KOPT-K1 (cell line): Measurements from ENCODE around the gene STAT4.
"Not testable (repeated sequence)": the region's sequence is repeated elsewhere in the genome, so short reads cannot be mapped to it uniquely, and the experiment has no call there.

Source experiments
- H3K27ac ChIP-seq: fragments of 200-600 bp; sonication (generic); 2 replicates; pipeline ENCODE4 v1.5.1; 2016; ENCODE audit warnings: antibody characterized with exemption, mild to moderate bottlenecking, low read depth, low read length; ENCODE audit not compliant: poor library complexity, severe bottlenecking
- H3K36me3 ChIP-seq: fragments of 200-600 bp; sonication (generic); 2 replicates; pipeline ENCODE4 v1.5.1; 2017; ENCODE audit warnings: antibody characterized with exemption, mild to moderate bottlenecking, low read length, moderate library complexity; ENCODE audit not compliant: insufficient read depth
- H3K9me3 ChIP-seq: fragments of 200-600 bp; sonication (generic); 2 replicates; pipeline ENCODE4 v1.5.1; 2017; ENCODE audit warnings: antibody characterized with exemption, low read length, mild to moderate bottlenecking; ENCODE audit not compliant: insufficient read depth, poor library complexity, severe bottlenecking

Gene STAT4

GRCh38 chr2:191003405-191004309 is 147.1 kb downstream of the STAT4 start:
- H3K27ac ChIP-seq, result no peak overlapping the region
- peaks cover 100% of the 10 kb centered on the region for H3K36me3 ChIP-seq

DNA sequence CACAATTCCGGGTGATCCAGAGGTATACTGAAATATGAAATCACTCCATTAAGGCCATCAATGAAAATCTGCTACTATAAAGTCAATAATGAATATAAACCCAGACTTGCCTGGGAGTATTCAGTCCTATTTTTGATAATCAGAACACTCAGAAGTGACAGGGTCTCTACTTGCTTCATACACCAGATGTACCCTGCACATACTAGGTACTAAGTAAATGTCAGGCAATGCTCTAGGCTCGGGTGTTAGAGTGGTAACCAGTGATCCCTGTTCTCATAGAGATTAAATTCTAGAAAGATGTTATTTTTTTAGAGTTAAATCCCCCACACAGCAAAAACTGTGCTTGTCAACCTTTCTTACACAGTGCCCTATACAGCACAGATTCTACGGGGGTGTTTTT is 149.2 kb downstream of the STAT4 start:
- Histone ChIP-seq H3K36me3 (peaks cover 100% of the 10 kb centered on the region), H3K27ac (no peak overlapping the region)

More at GRCh38 chr2:191003405-191004309, 147.1 kb downstream of the STAT4 start:
- peaks cover 21% of the 10 kb centered on the region for H3K9me3 ChIP-seq

GRCh38 chr2:191001032-191001431 is 149.8 kb downstream of the STAT4 start:
- peaks cover 100% of the 10 kb centered on the region for H3K36me3 ChIP-seq
- H3K27ac ChIP-seq, result no peak overlapping the region
- peaks cover 21% of the 10 kb centered on the region for H3K9me3 ChIP-seq

More for the DNA sequence above, 149.2 kb downstream of the STAT4 start:
- H3K9me3 ChIP-seq, result peaks cover 21% of the 10 kb centered on the region

DNA sequence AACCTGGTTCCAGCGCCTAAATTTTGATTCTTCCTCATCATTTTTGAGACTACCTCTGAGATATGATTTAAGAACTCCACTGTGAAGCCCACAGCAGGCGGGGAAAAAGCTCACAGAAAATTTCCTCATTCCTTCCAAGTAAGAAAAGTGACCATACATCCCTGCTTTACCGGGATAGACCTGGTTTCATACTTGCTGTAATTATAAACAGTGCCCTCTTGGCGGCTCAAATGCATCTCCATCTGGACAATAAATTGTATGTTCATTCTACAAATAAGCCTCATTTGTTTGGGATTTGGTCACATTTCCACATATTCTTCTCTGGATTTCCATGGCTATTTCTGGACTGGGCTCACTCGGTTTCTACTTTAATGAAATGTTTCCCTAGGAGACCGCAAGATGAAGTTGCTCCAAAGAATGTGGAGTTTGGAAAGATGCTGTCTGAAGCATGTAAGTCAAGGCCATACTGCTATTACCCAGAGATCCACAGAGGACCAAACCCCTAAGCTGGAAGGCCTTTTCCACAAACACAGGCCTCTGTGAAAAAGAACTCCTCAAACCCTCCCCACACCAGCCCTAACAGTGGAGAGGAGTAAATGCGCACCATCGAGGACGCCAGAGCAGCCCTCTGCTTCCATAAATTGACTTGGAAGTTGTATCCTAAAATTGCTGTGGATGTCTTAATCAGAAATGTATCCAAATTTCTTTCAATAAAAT is 150.7 kb downstream of the STAT4 start:
- H3K9me3 ChIP-seq, result peaks cover 19% of the 10 kb centered on the region
- peaks cover 100% of the 10 kb centered on the region for H3K36me3 ChIP-seq

GRCh38 chr2:190999058-190999457 is 151.7 kb downstream of the STAT4 start:
- H3K27ac ChIP-seq, result no peak overlapping the region
- peaks cover 98% of the 10 kb centered on the region for H3K36me3 ChIP-seq
- H3K9me3 ChIP-seq, result peaks cover 8% of the 10 kb centered on the region

More for the DNA sequence above, 150.7 kb downstream of the STAT4 start:
- H3K27ac ChIP-seq, result no peak overlapping the region

GRCh38 chr2:190997526-190998113 is 153.2 kb downstream of the STAT4 start:
- Histone ChIP-seq H3K9me3 (no peaks in the 10 kb centered on the region), H3K27ac (no peak overlapping the region), H3K36me3 (peaks cover 98% of the 10 kb centered on the region)

DNA sequence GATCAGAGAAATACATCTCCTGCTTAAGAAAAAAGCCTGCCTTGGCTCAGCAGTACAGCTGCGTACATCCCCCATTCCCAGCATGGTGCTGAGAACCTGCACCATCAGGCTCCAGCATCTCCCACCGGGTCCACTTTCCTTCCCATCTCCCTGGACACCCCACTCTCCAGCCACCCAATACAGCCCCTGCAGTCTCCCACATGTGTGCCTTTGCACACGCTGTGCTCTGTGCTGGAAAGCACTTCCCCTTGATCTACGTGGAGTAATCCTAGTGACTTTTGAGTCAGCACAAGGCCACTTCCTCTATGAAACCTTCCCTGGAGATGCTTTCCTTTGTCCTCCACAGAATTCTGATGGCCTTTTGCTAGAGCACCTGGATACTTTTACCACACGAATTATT is 153.8 kb downstream of the STAT4 start:
- Histone ChIP-seq H3K36me3 (peaks cover 98% of the 10 kb centered on the region), H3K27ac (no peak overlapping the region), H3K9me3 (no peaks in the 10 kb centered on the region)

GRCh38 chr2:190996338-190996946 is 154.4 kb downstream of the STAT4 start:
- Histone ChIP-seq H3K36me3 (peaks cover 98% of the 10 kb centered on the region), H3K27ac (no peak overlapping the region)

DNA sequence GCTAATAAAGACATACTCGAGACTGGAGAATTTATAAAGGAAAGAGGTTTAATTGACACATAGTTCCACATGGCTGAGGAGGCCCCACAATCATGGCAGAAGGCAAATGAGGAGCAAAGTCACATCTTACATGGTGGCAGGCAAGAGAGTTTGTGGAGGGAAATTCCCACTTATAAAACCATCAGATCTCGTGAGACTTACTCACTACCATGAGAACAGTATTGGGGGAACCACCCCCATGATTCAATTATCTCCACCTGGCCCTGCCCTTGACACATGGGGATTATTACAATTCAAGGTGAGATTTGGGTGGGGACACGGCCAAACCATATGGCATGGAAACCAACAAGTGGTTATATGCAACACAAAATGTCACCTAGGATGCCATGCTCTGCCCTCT is 155.5 kb downstream of the STAT4 start:
- not testable (repeated sequence) for H3K9me3 ChIP-seq, H3K27ac ChIP-seq
- peaks cover 98% of the 10 kb centered on the region for H3K36me3 ChIP-seq

More at GRCh38 chr2:190996338-190996946, 154.4 kb downstream of the STAT4 start:
- no peaks in the 10 kb centered on the region for H3K9me3 ChIP-seq

- H3K27ac ChIP-seq, result no peak overlapping the region
- H3K36me3 ChIP-seq, result peaks cover 98% of the 10 kb centered on the region
- no peaks in the 10 kb centered on the region for H3K9me3 ChIP-seq
Measured at GRCh38 chr2:190994148-190994547, 156.6 kb downstream of the STAT4 start.

GRCh38 chr2:190993292-190993643 is 157.5 kb downstream of the STAT4 start:
- Histone ChIP-seq H3K36me3 (peaks cover 98% of the 10 kb centered on the region), H3K9me3 (no peaks in the 10 kb centered on the region), H3K27ac (no peak overlapping the region)

- H3K36me3 ChIP-seq, result peaks cover 98% of the 10 kb centered on the region
- H3K9me3 ChIP-seq, result no peaks in the 10 kb centered on the region
- no peak overlapping the region for H3K27ac ChIP-seq
Measured at GRCh38 chr2:190990132-190990531, 160.7 kb downstream of the STAT4 start.

DNA sequence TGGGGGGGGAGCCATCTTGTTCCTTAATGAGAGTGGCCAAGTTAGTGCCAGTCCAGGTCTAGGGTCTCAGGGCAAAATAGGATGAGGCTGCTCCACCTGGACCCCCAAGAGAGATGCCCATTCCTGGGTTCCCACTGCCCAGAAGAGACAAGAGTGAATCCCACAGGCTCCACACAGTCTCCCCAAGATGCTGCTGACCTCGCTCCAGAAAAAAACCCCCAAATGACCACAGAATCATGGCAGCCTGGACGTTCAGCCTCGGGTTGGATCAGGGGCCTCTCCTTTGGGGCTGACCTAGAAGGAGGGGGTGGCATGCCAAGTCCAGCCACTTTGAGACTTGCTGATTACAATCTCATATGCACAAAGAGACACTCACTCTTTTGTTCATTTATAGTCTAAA is 161.9 kb downstream of the STAT4 start:
- Histone ChIP-seq H3K27ac (no peak overlapping the region), H3K36me3 (peaks cover 100% of the 10 kb centered on the region), H3K9me3 (no peaks in the 10 kb centered on the region)

DNA sequence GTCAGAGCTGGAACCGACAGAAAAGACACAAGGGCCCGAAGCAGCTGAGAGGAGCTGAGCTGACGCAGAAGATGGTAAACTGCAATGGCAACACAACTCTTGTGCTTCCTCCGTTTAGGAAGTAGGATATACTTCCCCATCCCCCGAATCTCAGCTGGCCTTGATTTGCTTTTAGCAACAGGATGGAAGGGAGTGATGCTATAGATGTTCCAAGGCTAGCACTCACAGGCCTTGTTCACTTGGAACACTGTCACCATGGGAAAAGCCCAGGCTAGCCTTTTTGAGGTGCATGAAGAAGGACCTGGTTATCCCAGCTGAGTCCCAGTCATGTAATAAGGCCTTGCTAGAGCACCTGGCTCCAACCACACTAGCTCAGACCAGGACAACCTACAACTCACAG is 162.9 kb downstream of the STAT4 start:
- Histone ChIP-seq H3K9me3 (no peaks in the 10 kb centered on the region), H3K27ac (no peak overlapping the region), H3K36me3 (peaks cover 100% of the 10 kb centered on the region)

DNA sequence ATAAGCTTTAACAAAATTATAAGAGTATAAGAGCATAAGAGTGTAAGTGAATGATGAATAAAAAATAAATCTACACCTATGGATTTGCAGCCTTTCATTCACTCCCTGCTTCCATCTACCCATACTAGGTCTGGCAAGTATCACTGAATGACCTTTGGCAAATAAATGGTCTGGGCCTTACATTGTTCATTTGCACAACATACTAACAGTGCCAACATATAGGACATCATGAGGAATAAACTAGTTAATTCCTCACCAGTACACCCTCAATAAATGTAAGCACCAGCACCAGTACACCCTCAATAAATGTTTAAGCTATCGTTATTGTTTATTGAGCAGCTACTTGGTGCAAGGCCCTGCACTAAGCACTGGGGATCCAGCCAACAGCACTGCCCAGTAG is 163.7 kb downstream of the STAT4 start:
- Histone ChIP-seq H3K36me3 (peaks cover 100% of the 10 kb centered on the region), H3K27ac (no peak overlapping the region), H3K9me3 (no peaks in the 10 kb centered on the region)
